Colonic mucosa (tissue), 4 donors: ENCODE results near the gene ROPN1. TPM values are rescaled to one million over a fixed set of nuclear protein-coding genes. Genes with fewer than 3 reads are reported as not detected.
A peak's percentile ranks its signal among the peaks of the same experiment; 100 is the strongest.
"Not testable (repeated sequence)": the region's sequence is repeated elsewhere in the genome, so short reads cannot be mapped to it uniquely, and the experiment has no call there.

Source experiments
- DNase-seq: peaks from one replicate; pipeline ENCODE4 v3.0.0-alpha.2; 2020
- H3K27ac ChIP-seq: fragments of 200-600 bp; one replicate; pipeline ENCODE4 v1.8.0; 2021
- H3K27me3 ChIP-seq: fragments of 200-600 bp; one replicate; pipeline ENCODE4 v1.8.0; 2021
- H3K36me3 ChIP-seq: fragments of 200-600 bp; one replicate; pipeline ENCODE4 v1.8.0; 2021
- H3K4me1 ChIP-seq: fragments of 200-600 bp; one replicate; pipeline ENCODE4 v1.8.0; 2021; ENCODE audit warnings: mild to moderate bottlenecking
- H3K4me3 ChIP-seq: fragments of 200-600 bp; one replicate; pipeline ENCODE4 v1.8.0; 2021
- H3K9ac ChIP-seq, 2 donors: one replicate each; pipeline ENCODE4 v1.7.0; 2013; ENCODE audit warnings: control low read depth in 2 of 2, low read depth in 2 of 2, low read length in 2 of 2
- H3K9me3 ChIP-seq: fragments of 200-600 bp; one replicate; pipeline ENCODE4 v1.8.0; 2021
- intact Hi-C: fragments of 100-400 bp; cut with DNase I; formaldehyde crosslinking; loops from one replicate; pipeline ENCODE4 v1.14.1; 2022
- total RNA-seq, 2 donors: library from RNA; stranded (reverse); fragmentation: NEBNext Ultra II Directional in 1 of 2; extraction: Animal tissue kit (Norgen Biotek cat#: 25700) in 1 of 2; gene quantifications; one replicate each; pipeline ENCODE4 v1.2.1, GENCODE V29; 2021
- TF ChIP-seq, protein P1 (sequence below): fragments of 200-600 bp; IDR thresholded peaks from one replicate; pipeline ENCODE4 v1.8.0; 2022; ENCODE audit warnings: antibody characterized with exemption, mild to moderate bottlenecking
- donor health status: healthy.
- donor health status: DM: no; HTN: no; CAD: no.
- donor health status: DM: no; HTN: no; CAD: no.

The ROPN1 gene
- total RNA-seq, 2 donors from 2014 or later: 0.66 to 1.1 TPM

- TF ChIP-seq, protein P1, sequence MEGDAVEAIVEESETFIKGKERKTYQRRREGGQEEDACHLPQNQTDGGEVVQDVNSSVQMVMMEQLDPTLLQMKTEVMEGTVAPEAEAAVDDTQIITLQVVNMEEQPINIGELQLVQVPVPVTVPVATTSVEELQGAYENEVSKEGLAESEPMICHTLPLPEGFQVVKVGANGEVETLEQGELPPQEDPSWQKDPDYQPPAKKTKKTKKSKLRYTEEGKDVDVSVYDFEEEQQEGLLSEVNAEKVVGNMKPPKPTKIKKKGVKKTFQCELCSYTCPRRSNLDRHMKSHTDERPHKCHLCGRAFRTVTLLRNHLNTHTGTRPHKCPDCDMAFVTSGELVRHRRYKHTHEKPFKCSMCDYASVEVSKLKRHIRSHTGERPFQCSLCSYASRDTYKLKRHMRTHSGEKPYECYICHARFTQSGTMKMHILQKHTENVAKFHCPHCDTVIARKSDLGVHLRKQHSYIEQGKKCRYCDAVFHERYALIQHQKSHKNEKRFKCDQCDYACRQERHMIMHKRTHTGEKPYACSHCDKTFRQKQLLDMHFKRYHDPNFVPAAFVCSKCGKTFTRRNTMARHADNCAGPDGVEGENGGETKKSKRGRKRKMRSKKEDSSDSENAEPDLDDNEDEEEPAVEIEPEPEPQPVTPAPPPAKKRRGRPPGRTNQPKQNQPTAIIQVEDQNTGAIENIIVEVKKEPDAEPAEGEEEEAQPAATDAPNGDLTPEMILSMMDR: no peak
- DNase-seq: no peak
- H3K36me3 ChIP-seq: no peaks in the 10 kb centered on the region
Measured at GRCh38 chr3:124019291-124019690, 27.4 kb upstream of the ROPN1 start.

GRCh38 chr3:124017502-124017901, 25.6 kb upstream of the ROPN1 start:
- H3K27me3 ChIP-seq, H3K9me3 ChIP-seq, H3K9ac ChIP-seq, H3K36me3 ChIP-seq, H3K4me1 ChIP-seq, H3K27ac ChIP-seq, H3K4me3 ChIP-seq, DNase-seq: not testable (repeated sequence)
- intact Hi-C loops: loop anchor here (5.0 to 10.0 kb wide), 2 partner anchors 60 to 267 kb away; no protein-coding TSS in a partner anchor

More at GRCh38 chr3:124019291-124019690, 27.4 kb upstream of the ROPN1 start:
- Histone ChIP-seq H3K27me3 (no peaks in the 10 kb centered on the region), H3K9ac (no peak overlapping the region), H3K4me1 (no peaks in the 10 kb centered on the region), H3K9me3 (no peaks in the 10 kb centered on the region), H3K4me3 (no peak overlapping the region), H3K27ac (no peak overlapping the region)
- intact Hi-C loops: loop anchor here (5.0 to 10.0 kb wide), 2 partner anchors 58 to 266 kb away; no protein-coding TSS in a partner anchor

GRCh38 chr3:124016483-124016882, 24.6 kb upstream of the ROPN1 start:
- not testable (repeated sequence) for H3K4me3 ChIP-seq, H3K27me3 ChIP-seq, H3K36me3 ChIP-seq, H3K9me3 ChIP-seq, H3K9ac ChIP-seq, H3K4me1 ChIP-seq, H3K27ac ChIP-seq
- DNase-seq: peak; percentile 35
- TF ChIP-seq, protein P1: peak; percentile 25
- intact Hi-C loops: loop anchor here (5.0 to 10.0 kb wide), 2 partner anchors 61 to 268 kb away; no protein-coding TSS in a partner anchor

GRCh38 chr3:124014366-124014942, 22.5 kb upstream of the ROPN1 start:
- TF ChIP-seq, protein P1: no peak
- Histone ChIP-seq H3K4me1 (no peaks in the 10 kb centered on the region), H3K4me3 (no peak overlapping the region), H3K27me3 (no peaks in the 10 kb centered on the region), H3K9ac (no peak overlapping the region), H3K36me3 (no peaks in the 10 kb centered on the region), H3K27ac (no peak overlapping the region), H3K9me3 (no peaks in the 10 kb centered on the region)
- no peak for DNase-seq
- intact Hi-C loops: loop anchor here (10.0 kb wide), 1 partner anchor 270 kb away; no protein-coding TSS in a partner anchor

DNA sequence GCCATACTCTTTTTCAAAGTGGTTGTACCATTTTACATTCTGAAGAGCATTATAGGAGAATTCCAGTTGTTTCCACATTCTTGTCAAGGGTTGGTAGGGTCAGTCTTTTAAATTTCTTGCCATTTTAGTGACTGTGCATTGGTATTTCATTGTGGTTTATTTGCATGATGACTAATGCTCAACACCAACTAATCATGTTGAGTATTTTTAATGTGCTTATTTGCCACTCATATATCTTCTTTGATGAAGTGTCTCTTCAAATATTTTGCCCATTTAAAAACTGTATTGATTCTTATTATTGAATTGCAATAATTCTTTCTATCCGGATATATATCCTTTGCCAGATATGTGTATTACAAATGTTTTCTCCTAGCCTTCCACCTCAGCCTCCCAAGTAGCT, 16.4 kb upstream of the ROPN1 start:
- H3K9ac ChIP-seq, H3K4me1 ChIP-seq, intact Hi-C loops, H3K36me3 ChIP-seq, H3K4me3 ChIP-seq, H3K27ac ChIP-seq, H3K9me3 ChIP-seq, DNase-seq, H3K27me3 ChIP-seq: not testable (repeated sequence)

DNA sequence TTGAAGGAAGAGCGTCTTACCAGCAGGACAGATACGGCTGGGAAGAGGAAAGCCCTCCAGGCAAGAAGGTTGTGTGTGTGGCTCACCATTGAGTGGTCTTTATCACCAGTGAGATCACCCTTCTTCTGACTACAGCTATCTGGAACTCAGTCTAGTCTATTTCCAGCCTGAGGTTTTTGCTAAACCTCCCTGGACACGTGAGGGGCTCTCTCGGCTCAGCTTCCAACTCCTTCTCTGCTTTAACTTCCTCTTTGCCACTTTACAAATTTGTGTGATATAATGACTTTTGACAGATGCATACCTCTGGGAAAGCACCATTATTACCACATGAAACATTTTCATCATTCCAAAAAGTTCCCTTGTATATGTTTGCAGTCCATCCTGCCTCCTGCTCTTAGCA, 15.3 kb upstream of the ROPN1 start:
- no peaks in the 10 kb centered on the region for H3K4me1 ChIP-seq
- no peaks in the 10 kb centered on the region for H3K27me3 ChIP-seq
- no peak overlapping the region for H3K9ac ChIP-seq
- H3K4me3 ChIP-seq: no peak overlapping the region
- intact Hi-C loops: no loop called here
- TF ChIP-seq, protein P1: no peak
- H3K36me3 ChIP-seq: no peaks in the 10 kb centered on the region
- DNase-seq: no peak
- H3K27ac ChIP-seq: no peak overlapping the region
- H3K9me3 ChIP-seq: no peaks in the 10 kb centered on the region

DNA sequence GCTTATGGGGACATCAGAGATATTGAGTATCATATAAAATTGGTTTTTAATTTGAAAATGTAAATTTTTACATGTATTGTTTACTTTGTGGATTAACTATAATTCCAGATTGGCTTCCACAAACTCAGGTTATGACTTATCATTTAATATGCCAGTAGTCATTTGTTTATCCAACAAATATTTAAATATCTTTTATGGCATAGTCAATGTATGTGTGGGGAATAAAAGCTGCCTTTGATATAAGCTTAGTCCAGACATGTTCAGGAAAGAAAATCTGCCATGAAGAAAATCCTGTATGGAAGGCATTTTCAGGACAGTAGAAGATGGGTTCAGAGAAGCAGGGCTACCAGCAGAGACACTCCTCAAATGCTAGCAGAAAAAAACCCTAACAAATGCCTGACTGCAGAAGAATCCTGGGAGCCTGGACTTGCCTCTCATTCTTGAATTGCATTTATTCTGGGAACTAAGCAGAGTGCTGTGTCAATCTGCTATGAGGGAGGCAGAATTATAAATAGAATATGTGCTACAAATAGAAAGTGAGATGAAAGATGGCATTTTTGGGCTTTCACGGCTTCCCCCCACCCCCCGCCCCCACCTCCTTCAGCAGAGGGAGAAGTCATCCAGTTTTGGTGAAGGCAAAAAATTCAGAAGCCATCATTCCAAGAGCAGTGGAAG, 10.6 kb upstream of the ROPN1 start:
- H3K4me3 ChIP-seq, H3K27ac ChIP-seq, H3K4me1 ChIP-seq, intact Hi-C loops, H3K27me3 ChIP-seq, H3K9ac ChIP-seq, DNase-seq, H3K36me3 ChIP-seq, H3K9me3 ChIP-seq: not testable (repeated sequence)

- H3K4me1 ChIP-seq, DNase-seq, H3K27ac ChIP-seq, H3K4me3 ChIP-seq, H3K9me3 ChIP-seq, intact Hi-C loops, H3K9ac ChIP-seq, H3K36me3 ChIP-seq, H3K27me3 ChIP-seq: not testable (repeated sequence)
Measured at GRCh38 chr3:124001366-124001765, 9.4 kb upstream of the ROPN1 start.
